LNCAP (cell line): ENCODE data around the gene PNLIPRP2.

Source experiments
- TF ChIP-seq, protein P1 (sequence below): fragments of 450-650 bp; IDR thresholded peaks from 2 replicates; pipeline ENCODE4 v1.5.1; 2017; ENCODE audit warnings: mild to moderate bottlenecking

PNLIPRP2 gene

GRCh38 chr10:116606061-116606483 lies 14.7 kb upstream of the PNLIPRP2 start:
- TF ChIP-seq, protein P1, sequence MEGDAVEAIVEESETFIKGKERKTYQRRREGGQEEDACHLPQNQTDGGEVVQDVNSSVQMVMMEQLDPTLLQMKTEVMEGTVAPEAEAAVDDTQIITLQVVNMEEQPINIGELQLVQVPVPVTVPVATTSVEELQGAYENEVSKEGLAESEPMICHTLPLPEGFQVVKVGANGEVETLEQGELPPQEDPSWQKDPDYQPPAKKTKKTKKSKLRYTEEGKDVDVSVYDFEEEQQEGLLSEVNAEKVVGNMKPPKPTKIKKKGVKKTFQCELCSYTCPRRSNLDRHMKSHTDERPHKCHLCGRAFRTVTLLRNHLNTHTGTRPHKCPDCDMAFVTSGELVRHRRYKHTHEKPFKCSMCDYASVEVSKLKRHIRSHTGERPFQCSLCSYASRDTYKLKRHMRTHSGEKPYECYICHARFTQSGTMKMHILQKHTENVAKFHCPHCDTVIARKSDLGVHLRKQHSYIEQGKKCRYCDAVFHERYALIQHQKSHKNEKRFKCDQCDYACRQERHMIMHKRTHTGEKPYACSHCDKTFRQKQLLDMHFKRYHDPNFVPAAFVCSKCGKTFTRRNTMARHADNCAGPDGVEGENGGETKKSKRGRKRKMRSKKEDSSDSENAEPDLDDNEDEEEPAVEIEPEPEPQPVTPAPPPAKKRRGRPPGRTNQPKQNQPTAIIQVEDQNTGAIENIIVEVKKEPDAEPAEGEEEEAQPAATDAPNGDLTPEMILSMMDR, result no peak

GRCh38 chr10:116607336-116607735 lies 13.4 kb upstream of the PNLIPRP2 start:
- TF ChIP-seq, protein P1, result no peak

DNA sequence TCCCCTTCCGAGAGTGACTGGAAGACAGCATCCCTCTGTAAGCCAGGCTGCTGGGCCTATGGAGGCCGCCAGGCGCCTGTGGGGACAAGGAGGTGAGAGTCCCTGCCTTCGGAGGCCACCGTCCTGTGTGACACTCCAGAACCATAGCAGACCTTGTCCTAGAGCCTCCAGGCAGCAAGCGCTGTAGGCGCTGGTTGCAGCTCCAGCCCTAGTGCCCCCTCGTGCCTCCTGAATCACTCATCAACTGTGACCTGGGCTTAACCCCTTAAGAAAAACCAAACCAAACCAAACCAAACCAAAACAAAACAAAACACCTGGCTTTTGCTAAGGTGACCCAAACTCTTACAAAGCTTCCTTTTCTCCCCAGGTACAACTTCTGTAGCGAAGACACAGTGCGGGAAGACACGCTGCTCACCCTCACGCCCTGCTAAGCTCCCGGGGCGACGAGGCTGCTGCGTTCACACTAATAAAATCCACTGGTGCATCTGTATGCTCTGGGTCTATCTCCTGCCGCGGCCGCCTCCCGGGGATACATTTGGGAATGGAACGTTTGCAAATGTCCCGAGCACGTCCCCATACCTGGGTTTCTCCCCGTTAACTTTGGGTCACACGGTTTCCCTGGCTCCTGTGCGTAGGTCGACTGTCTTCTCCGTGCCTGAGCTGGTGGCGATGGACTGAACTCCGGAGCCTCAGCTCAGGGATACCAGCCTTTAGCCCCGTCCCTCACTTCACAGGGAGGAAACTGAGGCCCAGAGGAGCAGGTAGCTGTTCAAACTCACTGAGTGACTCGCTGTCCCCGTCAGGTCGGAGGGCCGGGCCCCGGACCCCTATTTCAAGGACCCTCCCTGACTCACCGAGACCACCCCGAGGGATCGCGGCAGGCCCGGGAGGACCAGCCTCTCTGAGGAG lies 11.8 kb upstream of the PNLIPRP2 start:
- TF ChIP-seq, protein P1, result no peak

- TF ChIP-seq, protein P1, result no peak
Measured at GRCh38 chr10:116610443-116611152, 10.2 kb upstream of the PNLIPRP2 start.

DNA sequence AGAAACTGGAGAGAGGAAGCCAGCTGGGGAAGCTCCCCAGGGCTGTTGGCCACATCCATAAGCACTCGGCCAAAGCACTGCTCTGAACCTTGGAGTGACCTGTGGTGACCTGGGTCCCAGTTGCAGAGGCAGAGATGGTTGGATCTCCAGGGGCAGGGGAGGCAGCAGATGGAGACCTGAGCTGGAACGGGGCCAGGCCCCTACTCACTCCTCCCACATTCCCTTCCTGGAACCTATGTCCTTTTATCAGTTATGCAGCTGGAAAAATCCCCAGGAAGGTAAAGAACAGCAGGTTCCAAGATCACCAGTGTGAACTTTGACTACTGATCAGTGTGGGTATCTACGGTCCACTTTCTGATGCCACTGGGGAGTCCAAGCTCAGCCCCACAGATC lies 9.6 kb upstream of the PNLIPRP2 start:
- TF ChIP-seq, protein P1, result no peak

- TF ChIP-seq, protein P1, result no peak
Measured at GRCh38 chr10:116612107-116612769, 8.5 kb upstream of the PNLIPRP2 start.

- TF ChIP-seq, protein P1, result no peak
Measured at GRCh38 chr10:116613471-116613870, 7.3 kb upstream of the PNLIPRP2 start.
